HCT116 (cell line): ENCODE results near the gene ABCA3.

Experiments
- EGR1 ChIP-seq: IDR thresholded peaks from 2 replicates; pipeline ENCODE4 v1.6.1; 2012; ENCODE audit warnings: low read depth
- EZH2 ChIP-seq: fragments of 200-600 bp; sonication (generic); IDR thresholded peaks from 2 replicates; pipeline ENCODE4 v1.6.1; 2017; ENCODE audit warnings: antibody characterized with exemption, mixed run types
- FOSL1 ChIP-seq: IDR thresholded peaks from 2 replicates; pipeline ENCODE4 v1.6.1; 2012; ENCODE audit warnings: low read depth
- POLR2A ChIP-seq: IDR thresholded peaks from 2 replicates; pipeline ENCODE4 v1.7.0; 2011; ENCODE audit warnings: borderline replicate concordance; ENCODE audit not compliant: insufficient read depth, insufficient read length; ENCODE audit errors: extremely low read depth
- POLR2AphosphoS5 ChIP-seq: IDR thresholded peaks from 2 replicates; pipeline ENCODE4 v1.6.1; 2011; ENCODE audit warnings: mild to moderate bottlenecking, low read depth, low read length, moderate library complexity
- SRF ChIP-seq: IDR thresholded peaks from 2 replicates; pipeline ENCODE4 v1.6.1; 2012; ENCODE audit warnings: low read depth
- ZFX ChIP-seq: fragments of 450-650 bp; IDR thresholded peaks from 2 replicates; pipeline ENCODE4 v1.6.1; 2017
- TF ChIP-seq, protein P1 (sequence below), 3 experiments: fragments of 200-600 bp in 1 of 3; sonication (generic) in 1 of 3; IDR thresholded peaks in 2 of 3; conservative IDR thresholded peaks in 1 of 3; 2 replicates each; pipeline ENCODE4 v1.5.1; 2012 to 2017; ENCODE audit warnings: low read depth in 2 of 3, low read length in 2 of 3, antibody characterized with exemption in 1 of 3, borderline replicate concordance in 1 of 3, control low read depth in 1 of 3, mild to moderate bottlenecking in 1 of 3, mixed read lengths in 1 of 3, mixed run types in 1 of 3, moderate library complexity in 1 of 3; ENCODE audit not compliant: insufficient read depth in 1 of 3
- TF ChIP-seq, protein P2 (sequence below): IDR thresholded peaks from 2 replicates; pipeline ENCODE4 v1.6.1; 2012
- TF ChIP-seq, protein P3 (sequence below): IDR thresholded peaks from 2 replicates; pipeline ENCODE4 v1.6.1; 2012

DNA sequence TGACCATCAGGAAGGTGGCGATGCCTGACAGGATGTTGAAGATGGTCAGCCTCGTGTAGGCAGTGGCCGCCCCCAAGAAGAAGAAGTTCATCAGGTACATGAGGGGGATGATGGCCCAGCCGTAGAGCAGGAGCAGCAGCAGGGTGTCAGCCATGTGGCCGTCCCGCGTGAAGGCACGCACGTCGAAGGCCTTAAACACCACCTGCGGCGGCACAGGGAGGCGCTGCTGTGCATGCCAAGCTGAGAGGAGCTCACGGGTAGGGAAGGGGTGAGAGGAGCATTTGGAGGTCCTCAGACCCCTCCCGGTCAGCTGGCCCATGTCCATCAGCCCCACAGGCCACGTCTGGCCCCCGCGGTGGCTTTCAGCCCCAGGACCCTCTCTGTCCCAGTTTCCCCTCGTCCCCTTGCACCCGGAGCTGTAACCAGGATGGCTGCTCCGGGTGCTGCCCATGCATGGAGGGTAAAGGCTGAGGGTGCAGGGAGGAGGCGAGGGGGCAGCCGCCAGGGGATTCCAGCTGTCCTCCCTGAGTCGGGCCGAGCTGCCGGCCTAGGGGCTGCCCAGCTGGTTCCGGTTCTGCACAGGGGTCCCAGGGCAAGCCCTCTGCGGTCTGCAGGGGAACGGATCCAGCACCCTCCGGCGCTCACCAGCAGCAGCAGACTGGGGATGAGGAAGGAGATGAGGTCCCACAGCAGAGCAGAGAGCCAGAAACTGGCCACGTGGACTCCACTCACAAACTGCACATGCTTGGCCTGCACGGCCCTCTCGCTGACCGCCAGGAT lies 55.5 kb downstream of the ABCA3 start:
- TF ChIP-seq, protein P1, sequence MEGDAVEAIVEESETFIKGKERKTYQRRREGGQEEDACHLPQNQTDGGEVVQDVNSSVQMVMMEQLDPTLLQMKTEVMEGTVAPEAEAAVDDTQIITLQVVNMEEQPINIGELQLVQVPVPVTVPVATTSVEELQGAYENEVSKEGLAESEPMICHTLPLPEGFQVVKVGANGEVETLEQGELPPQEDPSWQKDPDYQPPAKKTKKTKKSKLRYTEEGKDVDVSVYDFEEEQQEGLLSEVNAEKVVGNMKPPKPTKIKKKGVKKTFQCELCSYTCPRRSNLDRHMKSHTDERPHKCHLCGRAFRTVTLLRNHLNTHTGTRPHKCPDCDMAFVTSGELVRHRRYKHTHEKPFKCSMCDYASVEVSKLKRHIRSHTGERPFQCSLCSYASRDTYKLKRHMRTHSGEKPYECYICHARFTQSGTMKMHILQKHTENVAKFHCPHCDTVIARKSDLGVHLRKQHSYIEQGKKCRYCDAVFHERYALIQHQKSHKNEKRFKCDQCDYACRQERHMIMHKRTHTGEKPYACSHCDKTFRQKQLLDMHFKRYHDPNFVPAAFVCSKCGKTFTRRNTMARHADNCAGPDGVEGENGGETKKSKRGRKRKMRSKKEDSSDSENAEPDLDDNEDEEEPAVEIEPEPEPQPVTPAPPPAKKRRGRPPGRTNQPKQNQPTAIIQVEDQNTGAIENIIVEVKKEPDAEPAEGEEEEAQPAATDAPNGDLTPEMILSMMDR (IDR thresholded peaks at IDR 0.05 in 2 of 3, conservative IDR thresholded peaks at IDR 0.05 in 1 of 3; ENCODE audit: borderline replicate concordance in 1 of 3, insufficient read depth in 1 of 3, low read depth in 2 of 3, low read length in 2 of 3): no peak
- TF ChIP-seq, protein P2, sequence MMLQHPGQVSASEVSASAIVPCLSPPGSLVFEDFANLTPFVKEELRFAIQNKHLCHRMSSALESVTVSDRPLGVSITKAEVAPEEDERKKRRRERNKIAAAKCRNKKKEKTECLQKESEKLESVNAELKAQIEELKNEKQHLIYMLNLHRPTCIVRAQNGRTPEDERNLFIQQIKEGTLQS: no peak
- no peak for TF ChIP-seq ZFX
- TF ChIP-seq EZH2: no peak
- TF ChIP-seq FOSL1: no peak
- no peak for TF ChIP-seq POLR2AphosphoS5
- TF ChIP-seq POLR2A: no peak
- TF ChIP-seq, protein P3, sequence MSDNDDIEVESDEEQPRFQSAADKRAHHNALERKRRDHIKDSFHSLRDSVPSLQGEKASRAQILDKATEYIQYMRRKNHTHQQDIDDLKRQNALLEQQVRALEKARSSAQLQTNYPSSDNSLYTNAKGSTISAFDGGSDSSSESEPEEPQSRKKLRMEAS: no peak
- TF ChIP-seq SRF: no peak
- no peak for TF ChIP-seq EGR1
